Measurements from ENCODE around the gene VSX1. TPM values are rescaled to one million over a fixed set of nuclear protein-coding genes. Genes with fewer than 3 reads are reported as not detected.

Gene VSX1
- polyA plus RNA-seq, 5 donors, result not detected

DNA sequence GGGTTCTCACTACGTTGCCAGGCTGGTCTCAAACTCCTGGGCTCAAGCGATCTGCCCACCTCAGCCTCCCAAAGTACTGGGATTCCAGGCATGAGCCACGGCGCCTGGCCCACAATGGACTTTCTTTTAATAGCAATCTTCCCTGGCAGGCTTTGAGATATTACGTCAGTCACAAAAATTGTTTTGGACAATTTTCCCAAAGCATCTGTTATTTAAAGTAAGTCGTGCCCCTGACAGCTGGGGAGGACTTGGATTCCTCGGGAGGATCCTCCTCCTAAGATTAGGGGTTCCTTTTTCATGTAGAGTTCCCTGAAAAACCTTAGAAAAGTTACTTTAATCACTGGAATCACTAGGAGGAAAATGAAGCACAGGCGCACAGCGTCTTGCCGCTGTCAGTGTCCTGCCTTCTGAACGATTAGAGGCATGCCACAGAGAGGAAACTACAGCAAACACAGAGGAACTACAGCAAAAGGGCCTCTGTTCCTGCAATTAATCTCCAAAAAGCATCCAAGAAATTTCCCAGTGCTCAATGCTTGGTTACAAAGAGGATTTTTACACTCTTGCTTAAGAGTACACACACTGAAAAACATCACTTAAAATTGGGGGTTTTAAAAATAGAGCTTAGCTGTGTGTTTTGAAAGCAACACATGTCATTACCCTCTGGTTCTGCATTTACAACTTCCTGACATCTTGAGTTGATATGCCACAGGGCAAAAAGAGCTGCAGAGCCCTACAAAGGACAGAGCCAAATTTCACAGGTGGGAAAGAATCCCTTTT lies 28.5 kb downstream of the VSX1 start:
- DNase-seq, result peak; percentile 81 to 89

DNA sequence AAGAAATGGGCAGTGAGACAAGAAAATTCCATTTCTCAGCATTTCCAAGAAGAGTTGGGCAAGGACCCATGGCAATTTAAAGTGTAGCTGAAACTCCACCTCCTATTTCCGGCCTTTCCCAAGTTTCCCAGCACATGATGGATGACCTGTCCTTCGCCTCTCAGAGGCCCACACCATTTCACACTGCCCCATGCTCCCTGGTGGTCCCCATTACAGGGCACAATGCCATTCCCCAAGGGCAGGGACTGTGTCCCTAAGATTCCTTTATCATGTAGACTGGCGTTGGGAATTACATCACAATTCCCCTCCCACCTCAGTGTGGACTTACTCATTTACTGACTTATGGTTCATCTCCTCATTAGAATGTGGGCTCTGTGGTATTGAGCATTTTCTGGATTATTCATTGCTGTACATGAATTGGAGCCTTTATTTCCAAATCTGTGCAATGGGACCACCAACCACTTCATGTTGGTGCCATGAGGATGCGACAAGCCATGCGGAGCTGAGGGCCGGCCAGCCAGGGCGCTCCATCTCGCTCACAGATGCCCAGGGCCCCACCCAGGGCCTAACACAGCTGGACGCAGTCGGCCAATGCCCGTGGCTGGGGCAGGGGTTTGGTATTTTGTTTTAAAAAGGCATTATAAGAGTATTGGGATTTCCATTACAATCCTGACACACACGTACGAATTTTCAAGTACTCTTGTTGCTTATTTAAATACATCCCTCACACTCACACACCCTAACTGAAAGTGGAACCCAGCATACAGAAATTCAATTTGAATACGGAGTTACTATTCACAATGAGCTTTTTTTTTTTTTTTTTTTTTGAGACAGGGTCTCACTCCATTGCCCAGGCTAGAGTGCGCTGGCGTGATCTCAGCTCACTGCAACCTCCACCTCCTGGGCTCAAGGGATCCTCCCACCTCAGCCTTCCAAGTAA lies 29.4 kb downstream of the VSX1 start:
- DNase-seq, result peak; percentile 82 to 88

DNA sequence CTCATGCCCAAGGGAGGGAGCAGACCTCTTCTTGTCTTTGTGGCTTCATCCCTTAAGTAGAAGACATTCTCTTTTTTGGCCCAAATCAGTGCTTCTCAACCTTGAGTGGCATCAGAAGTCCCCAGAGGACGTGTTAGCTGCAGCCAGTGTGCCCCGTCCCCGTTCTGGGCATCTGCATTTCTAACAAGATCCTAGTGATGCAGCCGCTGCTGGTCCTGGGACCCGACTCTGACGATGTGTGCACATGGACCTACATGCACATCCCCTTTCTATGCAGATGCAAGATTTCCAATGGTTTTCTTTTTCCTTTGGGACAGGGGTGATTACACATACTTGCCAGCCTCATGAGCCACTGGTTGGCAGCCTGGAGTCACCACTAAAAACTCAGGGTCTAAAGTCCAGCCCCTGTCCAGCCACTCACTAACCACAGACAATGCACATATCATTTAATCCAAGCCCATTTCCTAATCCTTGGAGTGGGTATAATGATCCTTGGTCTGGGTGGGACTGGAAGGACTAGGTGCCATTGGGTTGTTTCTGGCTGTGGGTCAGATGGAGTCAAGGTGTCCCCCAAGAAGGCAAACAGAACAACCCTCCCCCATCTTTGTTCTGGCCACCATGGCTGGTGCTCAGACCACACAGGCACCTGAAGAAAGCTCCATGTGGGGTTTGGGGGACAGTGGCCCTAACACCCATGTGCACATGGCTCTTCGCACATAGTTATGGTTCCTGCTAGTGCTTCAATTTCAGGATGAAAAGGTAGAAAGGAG lies 30.4 kb downstream of the VSX1 start:
- DNase-seq, result no peak

DNA sequence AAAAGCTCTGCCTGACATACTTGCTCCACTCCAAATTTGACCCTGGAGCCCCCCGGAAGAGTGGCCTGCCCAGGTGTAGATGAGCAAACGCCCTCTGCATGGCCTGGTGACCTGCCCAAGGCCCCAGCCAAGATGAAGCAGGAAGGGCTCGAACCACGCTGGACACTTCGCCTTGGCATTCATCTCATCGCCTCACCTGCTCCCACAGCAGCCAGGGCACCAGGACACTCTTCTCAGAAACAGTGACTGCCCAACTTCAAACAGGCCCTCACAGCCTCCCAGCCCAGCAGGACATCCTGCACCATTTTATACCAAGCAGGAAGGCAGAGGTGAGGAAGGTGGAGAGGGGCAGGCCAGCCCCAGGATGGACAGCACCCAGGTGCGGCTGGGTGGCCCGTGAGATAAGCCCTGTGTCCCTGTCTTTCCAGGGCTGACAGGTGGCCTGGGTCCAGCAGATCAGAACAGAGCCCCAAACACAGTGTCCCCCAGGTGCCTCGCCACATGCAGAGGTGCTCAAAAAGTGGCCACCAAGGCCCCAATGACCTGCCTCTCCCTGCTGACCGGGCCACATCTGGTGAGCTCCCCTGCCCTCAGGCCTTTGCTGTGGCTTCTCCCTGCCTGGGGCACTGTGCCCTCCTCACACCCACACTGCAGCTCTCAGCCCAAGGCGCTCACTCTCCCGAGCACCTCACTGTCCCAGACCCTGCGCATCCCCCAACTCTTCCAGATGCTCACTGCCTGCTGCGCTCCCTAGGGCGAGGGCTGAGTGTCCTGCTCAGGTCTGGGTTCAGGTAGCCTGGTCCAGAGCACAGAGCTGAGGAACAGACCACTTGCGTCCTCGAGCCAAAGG lies 31.2 kb downstream of the VSX1 start:
- no peak for DNase-seq

DNA sequence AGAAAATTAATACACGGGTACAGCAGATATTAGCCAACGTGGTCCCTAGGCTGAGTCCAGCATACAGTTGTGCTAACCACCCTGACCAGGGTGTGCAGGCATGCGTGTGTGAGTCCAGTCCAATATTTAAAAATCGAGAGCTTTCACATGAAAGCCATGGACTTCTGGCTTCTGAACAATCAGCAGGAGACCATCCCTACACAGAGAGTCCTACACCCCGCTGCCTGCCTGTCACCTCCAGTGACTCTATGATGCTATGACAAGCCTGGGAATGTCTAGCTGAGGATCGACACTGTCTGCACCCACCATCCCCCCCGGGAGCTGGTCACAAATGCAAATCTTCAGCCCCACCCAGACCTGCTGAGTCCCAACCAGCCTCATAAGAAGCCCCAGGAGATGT lies 31.9 kb downstream of the VSX1 start:
- no peak for DNase-seq

DNA sequence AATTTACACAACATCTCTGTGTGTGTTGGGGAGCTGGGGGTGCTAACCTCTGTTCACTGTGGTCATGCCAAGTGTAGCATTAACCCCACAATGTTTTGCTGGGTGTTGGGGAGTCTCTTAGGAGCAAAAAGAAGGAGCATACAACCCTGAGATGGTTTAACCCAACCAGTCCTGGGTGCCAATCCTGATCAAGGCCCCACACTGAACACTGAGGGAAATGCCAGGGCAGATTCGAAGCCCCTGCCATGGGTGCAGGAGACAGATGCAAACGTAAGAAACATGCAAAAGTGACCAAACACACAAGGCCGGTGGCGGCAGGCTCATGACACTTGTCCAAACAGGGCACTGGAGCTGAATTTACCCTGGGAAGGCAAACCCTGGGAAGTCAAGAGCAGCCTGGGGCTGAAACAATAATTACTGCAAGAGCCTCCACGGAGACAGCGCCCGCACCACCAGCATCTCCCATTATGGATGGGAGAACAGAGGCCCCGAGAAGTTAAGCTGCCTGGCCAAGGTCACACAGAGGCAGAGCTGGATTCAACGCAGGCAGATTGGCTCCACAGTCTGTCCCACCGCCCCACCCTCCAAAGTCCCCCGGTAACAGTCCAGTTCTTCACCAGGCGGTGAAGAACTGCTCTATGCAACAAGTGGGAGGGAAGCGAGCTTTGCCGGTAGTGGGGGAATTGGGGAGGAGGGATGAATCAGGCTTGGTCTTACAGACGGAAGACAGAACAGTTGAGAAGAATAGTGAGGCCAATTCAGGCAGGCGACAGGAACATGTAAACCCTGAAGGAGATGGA lies 32.5 kb downstream of the VSX1 start:
- DNase-seq, result no peak

DNA sequence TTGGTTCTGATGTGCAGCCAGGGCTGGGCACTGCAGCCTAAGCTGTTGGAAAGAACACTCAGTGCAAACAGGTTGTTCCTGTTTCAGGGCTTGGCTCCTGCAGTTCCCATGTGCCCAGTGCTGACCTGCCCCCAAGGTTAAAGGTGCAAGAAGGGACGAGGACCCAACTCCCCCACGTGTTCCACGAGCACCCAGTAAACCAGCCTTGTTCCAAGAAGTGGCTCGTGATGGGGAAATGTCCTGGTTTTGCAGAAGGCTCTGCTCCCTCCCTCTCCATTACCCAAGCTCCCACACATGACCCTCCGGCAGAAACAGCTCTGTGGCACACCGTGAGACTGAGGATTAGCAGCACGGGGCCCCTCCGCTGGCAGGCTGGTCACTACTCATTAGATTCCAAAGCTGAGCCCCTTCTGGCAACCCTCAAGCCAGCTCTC lies 33.4 kb downstream of the VSX1 start:
- no peak for DNase-seq

DNA sequence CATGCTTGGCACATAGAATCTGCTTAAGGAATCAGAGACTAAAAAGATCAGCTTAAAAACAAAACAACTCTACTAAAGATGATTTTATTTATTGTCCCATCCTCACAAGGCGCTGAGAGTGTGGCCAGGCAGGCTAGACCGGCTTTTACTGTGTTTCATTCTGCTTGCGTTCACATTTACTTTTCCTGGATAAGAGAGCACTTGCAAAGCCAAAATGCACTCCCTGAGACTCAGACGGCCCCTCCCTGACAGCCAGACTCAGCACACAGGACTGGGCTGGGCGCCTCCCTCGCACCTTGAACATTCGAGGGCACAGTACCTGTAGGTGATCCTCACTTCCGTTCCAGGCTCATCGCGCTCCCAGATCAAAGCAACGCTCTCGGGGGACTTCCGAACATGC lies 34.2 kb downstream of the VSX1 start:
- DNase-seq, result no peak

DNA sequence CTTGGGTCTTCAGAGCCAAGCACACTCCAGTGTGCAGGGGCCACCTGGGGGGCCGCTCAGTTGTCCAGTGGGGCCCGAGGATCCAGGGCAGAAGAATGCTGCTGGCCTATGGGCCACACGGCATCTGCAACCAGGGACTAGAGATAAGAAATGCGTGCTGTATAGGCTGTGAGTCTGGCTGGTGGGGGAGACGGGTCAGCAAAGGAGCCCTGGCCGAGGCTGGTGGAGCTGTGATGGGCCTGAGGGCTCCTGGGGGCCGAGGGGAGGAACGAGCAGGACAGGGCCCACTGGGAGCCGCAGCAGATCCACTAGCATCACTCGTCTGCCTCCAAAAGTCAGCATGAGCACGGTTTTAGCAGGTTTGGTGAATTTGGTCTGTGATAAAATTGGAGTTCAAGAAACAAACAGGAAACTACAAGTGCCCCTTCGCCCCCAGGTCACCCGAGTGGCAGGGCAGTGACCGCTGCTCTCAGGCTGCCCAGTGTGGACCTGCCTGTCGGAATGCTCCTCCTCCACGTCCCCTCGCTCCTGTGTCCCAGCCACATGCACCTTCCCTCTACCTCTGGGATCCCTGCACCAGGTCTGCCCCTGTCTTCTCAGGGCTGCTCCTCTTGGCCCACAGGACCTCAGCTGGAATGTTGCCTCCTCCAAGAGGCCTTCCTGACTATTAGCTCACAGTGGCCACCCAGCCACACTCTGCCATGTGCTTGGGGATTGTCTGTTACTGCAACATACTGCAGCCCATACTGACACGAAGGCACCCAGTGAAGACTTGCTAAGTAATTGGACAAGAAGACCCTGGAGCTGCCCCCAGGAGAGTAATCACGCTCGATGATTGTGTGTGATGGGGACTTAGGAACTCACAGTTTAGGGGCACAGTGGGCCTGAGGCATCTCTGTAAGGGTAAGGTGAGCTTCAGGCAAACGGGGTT lies 34.9 kb downstream of the VSX1 start:
- no peak for DNase-seq

DNA sequence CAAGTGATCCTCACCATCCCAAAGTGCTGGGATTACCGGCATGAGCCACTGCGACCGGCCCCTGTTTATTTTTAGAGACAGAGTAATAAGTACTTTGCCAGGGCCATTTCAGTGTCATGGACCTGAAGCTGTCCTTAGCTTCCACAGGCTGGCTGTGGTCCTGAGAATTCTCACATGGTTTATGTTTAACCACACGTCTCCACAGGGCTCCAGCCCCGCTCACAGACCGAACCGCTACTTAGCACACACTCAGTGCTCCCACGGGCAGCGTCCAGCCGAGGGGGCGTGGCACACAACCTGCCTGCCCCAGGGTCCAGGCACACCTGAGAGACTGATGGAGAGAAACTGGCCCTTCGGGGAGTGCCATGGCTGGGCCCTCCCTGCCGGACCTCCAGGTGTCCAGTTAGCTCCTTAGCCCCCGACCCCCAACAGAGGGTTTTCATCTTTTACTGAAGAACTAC lies 35.7 kb downstream of the VSX1 start:
- DNase-seq, result no peak

DNA sequence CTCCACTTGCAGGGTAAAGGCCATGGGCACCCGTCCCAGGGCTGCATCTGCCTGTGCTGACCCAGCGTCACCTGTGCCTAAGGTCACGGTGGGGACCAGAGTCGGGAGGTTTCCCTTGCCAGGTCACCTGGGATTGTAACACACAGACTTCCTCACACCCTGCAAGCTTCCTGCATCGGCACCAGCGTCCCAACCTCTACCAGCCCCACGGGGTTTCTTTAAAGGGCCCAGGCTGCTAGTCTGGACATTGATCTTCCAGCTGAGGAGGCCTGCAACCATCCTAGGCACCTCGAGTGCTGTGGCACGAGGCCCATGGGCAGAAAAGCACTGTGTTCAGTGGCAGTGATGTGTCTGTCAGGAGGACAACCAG lies 36.6 kb downstream of the VSX1 start:
- DNase-seq, result no peak

DNA sequence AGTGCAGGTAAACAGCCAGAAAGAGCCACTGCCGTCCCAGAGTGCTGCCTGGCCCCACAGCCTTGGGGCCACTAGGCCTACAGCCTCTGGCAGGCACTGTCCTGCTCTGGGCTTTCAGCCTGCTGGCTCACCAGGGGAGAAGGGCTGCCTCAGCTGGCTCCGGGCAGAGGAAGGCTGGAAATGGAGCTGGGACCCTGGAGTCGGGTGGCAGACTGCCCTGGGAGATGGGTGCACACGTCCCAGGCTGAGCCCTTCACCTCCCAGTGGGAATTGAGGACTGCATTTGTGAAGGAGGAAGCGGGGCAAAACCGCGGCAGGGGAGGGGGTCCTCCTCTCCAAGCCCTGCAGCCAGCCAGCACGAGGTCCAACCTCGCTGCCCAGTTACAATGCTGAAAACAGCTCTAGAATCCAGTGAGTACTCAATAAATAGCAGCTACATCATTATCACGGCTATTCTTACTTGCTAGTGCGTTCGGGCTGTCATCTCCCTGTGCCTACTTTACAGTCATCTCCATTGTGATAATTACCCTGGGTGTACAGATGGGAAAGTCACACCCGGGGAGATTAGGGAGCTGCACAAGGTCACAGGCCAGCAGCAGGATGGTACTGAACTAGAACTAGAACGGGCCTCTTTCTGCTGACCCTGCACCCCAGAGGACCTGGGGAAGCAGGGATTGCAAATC lies 37.1 kb downstream of the VSX1 start:
- DNase-seq, result no peak

DNA sequence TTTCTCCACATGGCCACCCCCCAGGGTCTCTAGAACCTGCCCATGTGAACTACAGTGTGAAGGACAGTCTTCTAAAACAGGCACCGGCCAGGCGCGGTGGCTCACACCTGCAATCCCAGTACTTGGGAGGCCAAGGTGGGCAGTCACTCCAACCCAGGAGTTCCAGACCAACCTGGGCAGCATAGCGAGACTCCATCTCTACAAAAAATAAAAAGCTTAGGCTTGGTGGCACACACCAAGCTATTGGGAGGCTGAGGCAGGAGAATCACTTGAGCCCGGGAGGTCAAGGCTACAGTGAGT lies 37.7 kb downstream of the VSX1 start:
- DNase-seq, result no peak

DNA sequence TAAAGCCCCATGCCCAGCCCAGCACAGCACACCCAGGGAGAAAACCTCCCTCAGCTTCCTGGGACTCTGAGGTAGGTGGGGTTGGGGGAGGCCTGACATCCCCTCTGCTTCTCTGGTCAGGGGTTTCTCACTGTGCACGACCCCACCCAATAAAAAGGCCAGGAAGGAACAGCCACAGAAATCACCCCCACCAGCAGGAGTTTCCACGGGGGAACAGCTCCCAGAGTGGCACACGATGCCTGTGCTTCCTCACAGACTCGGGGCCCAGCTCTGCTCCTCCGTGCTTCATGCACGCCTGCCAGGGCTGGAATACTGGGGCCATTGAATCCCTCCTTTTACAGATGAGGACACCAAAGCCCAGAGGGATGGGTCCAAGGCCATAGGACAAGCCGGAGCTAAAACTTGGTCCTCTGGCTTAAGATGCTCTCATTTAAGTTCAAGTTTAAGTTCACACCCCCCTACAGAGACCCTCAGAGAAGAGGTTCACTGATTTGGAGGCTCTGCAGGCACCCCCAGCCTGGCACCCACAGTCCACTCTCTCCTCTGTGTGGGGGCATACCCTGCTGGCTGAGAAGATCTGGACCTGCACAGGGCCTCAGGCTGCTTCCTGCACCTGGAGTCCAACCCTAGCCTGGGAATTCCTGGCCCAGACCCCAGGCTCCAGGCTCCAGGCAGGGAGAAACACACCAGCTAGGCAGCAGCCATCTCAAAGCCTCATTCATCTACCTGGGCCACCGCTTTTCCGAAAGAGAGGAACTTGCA lies 38.3 kb downstream of the VSX1 start:
- no peak for DNase-seq

DNA sequence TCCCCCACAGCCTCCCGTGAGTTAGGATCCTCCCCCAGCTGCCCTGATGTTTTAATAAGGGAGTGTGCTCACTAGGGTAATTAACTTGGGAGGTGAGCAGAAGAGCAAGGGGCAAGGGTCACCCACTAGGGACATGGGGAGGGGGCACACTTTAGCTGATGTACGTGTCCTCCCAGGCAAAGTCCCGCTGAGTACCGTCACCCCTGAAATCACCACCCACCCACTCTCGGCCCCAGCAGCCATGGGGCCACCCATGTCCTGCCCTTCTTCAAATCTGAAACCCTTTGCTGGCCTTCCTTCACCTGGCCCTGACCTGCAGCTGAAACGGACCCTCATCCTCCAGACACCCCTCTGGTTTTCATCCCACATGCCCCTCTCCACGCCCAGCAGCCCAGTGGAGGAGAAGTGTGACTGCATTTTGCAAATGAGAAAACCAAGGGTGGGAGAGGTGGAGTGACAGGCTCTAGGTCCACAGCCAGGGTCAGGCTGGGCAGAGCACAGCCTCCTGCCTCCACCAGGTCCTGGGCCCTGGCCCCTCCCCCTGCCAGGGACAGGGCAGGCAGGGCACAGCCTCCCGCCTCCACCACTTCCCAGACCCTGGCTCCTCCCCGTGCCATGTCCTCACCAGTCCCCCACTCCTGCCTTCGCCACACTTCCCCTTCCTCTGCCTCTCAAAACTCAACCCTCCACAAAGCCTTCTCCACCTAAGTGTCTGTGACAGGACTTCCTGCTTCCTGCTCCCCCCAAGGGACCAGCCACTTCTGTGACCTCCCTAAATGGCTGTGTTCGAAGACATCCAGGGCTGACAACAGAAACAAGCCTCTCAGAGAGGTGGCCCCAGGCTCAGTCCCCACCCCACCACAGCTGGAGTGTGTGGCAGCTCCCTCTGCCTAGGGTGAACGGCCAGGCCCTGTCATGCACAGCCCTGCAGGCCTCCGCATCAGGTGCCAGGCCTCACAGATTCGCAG lies 39.1 kb downstream of the VSX1 start:
- no peak for DNase-seq

DNA sequence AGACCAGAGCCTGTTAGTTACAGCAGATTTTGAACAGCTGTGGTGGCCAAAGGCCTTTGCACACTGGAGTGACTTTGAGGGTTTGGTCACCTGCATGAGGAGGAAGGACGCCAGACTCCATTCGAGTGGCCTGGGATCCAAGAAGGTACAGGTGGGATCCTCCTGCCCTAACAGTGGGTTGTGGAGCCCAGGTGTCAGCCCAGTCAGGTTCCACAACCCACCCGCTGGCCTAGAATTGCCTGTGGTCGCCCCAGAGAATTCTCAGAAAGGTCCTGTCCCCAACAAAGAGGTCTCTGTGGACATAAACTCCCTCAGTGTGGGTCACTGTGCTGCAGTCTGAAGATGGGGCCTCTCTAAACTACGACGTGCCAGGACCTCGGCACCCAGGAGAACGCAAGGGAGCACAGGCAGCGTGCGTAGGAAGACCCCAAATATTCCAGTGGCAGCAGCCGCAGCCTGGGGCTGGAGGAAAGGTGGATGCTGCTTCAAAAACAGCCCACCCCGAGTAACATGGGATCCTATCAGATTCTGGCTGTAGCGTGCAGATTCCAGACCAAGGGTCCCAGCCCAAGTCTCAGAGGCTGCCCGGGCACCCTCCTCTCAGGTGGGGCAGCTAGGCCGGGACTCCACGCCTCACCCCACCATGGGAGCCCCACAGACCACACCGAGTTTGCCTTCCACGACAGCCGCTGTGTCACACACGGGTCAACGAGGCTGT lies 40.0 kb downstream of the VSX1 start:
- DNase-seq, result no peak

All from right lung (tissue), 5 donors.